Measurements from ENCODE around the gene FAM3A.
A peak's percentile ranks its signal among the peaks of the same experiment; 100 is the strongest.
"Not testable (repeated sequence)": the region's sequence is repeated elsewhere in the genome, so short reads cannot be mapped to it uniquely, and the experiment has no call there.

Gene FAM3A

GRCh38 chrX:154502989-154503388 is 13.0 kb downstream of the FAM3A start:
- DNase-seq (ENCODE audit: low read depth), result no peak

DNA sequence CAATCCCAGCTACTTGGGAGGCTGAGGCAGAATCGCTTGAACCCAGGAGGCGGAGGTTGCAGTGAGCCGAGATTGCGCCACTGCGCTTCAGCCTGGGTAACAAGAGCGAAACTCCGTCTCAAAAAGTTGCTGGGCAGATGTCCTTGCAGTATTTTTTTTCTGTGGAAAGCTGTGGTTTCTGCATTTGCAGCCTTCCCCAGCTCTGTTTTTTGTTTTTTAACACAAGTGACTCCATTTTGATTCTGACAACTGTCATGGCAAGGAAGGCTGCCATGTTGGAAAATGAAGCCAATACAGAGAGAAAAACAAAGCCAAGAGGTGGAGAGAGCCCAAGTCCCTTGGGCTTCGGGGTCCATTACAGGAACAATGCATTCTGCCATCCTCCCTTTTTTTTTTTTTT is 13.9 kb downstream of the FAM3A start:
- DNase-seq (ENCODE audit: low read depth), result no peak

- DNase-seq (ENCODE audit: low read depth), result not testable (repeated sequence)
Measured at GRCh38 chrX:154501423-154501822, 14.6 kb downstream of the FAM3A start.

DNA sequence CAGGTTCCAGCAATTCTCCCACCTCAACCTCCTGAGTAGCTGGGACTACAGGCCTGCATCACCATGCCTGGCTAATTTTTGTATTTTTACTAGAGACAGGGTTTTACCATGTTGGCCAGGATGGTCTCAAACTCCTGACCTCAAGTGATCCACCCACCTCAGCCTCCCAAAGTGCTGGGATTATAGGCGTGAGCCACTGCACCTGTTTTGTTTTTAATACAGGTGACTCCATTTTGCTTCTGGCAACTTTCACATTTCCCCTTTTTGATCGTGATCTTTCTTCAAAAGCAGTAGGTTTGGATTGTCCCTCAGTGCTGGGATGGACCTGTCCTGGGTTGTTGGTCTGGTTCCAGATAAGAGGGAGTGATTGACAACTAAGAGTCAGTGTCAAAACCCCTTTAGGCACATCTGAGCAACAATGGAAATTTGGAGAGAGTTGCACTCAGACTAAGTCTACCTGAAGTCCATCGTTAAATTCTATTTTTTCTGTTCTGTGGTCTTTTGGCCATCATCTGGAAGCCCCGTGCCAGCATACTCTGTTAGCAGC is 19.4 kb downstream of the FAM3A start:
- not testable (repeated sequence) for DNase-seq (ENCODE audit: low read depth)

DNA sequence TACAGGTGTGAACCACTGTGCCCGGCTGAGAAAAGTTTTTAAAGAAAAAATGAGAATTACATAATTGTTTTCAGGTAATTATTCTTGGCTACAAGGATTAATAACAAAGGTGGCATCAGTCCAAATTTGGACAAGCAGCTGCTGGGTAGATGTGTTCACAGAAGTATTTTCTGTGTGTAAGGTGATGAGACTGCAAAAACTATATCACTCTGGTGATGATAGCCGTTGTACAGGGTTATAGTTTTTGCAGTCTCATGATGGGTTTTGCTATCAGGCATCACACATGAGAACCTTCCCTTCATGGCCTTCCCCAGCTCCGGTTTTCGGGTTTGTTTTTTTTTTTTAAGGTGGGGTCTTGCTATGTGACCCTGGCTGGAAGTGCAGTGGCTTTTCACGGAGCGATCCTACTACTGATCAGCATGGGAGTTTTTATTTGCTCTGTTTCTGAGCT is 20.5 kb downstream of the FAM3A start:
- no peak for DNase-seq (ENCODE audit: low read depth)

DNA sequence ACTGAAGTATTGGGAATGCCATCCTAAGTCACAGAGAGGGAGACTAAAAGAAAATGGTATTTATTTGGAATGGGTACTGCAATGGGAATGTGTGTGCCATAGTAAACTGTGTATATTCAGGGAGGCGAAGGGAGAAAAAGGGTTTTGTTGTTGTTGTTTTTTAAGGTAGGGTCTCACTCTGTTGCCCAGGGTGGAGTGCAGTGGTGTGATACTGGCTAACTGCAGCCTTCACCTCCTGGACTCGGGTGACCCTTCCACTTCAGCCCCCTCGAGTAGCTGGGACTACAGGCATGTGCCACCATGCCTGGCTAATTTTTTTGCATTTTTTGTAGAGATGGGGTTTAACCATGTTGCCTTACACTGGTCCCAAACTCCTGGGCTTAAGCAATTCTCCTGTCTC is 21.3 kb downstream of the FAM3A start:
- no peak for DNase-seq (ENCODE audit: low read depth)

GRCh38 chrX:154490414-154491083 is 25.5 kb downstream of the FAM3A start, which contains the start of gene SLC10A3:
Gene SLC10A3, minus strand, starts transcription at chrX:154490629. Its CDS starts 1,689 bp downstream, at chrX:154488940.
- peak; percentile 84 for DNase-seq (ENCODE audit: low read depth)

- no peak for DNase-seq (ENCODE audit: low read depth)
Measured at GRCh38 chrX:154490021-154490413, 26.0 kb downstream of the FAM3A start.

GRCh38 chrX:154489182-154489581 is 26.9 kb downstream of the FAM3A start:
- no peak for DNase-seq (ENCODE audit: low read depth)

- DNase-seq (ENCODE audit: low read depth), result no peak
Measured at GRCh38 chrX:154488336-154489075, 27.5 kb downstream of the FAM3A start.

GRCh38 chrX:154487518-154488290 is 28.3 kb downstream of the FAM3A start:
- no peak for DNase-seq (ENCODE audit: low read depth)

DNA sequence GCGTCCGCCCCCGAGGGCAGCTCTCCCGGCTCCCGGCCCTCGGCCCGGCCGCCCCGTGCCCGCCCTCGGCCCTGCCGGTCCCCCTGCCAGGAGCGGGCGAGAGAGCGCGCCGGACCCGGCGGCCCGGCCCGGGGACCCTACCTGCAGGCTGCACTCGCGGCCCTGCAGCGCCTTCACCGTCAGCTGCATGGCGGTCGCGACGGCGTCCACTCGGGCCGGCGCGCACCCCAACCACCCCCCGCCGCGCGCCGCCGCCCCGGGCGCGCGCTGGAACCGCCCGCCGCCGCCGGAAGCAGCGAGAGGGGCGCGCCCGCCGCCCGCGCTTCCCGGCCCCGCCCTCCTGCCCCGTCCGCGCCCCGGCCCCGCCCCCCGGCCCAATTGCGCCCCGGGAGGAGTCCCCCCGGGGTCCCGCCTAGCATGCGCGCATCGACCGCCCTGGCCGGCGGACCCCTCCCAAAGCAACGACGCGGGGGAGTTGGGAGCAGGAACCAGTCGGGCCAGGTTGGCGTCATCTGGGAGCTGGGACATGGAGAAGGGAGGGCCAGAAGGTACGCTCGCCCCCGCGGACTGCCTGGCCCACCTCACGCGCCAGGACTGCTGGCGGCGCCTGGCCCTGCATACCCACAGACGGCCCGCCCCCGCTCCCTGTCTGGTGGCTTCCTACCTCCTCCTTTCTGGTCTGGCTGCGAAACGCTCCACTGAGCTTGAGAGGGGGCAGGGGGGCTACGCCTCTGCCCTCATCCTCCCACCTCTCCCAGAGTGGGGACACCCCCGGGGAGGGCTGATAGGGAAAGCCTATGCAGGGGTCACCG is 29.4 kb downstream of the FAM3A start, which contains the start of gene UBL4A:
UBL4A (minus strand) TSS at position 220 of the 812 bp plus-strand sequence; CDS start at position 189, 31 bp downstream.
- DNase-seq (ENCODE audit: low read depth), result peak; percentile 33

- no peak for DNase-seq (ENCODE audit: low read depth)
Measured at GRCh38 chrX:154486052-154486395, 30.0 kb downstream of the FAM3A start.

DNA sequence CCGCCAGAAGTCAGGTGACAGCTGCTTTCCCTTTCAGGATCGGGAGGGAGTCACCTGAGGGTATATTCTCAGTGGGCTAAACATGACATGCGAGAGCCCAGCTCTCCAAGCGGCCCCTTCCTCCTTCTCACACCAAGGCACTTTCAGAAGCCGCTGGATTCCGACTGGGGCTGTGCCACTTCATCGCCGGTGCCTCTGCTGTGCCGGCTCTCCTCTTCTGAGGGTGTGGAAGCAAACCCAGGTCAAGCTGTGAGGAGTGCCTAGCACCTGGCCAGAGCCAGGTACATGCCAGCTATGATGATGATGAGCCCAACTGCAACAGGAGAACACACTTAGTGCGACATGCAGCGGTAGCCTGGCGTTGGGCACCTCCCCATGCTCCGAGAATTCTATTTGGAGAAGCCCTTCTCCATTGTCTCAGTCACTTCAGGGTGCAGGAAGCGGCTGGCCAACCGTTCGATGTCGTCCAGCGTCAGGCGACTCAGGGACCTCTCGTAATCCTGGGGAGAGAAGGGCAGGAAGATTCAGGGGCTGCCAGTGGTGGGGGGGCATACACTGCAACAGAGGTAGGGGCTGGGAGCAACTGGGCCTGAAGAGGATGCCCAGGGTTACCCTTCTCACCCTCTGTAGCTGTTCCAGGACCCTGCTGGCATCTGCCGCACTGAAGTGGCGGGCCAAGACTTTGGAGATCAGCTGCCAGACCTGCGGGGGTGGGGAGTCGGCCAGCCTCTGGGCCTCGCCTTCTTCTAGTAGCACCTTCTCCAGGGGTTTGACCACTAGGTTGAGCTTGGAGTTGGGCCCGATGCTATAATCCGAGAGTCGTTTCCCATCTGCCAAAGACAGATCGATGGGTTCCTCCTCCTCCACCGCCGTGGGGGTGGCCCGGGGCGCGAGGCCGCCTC is 30.6 kb downstream of the FAM3A start:
- DNase-seq (ENCODE audit: low read depth), result no peak

- DNase-seq (ENCODE audit: low read depth), result no peak
Measured at GRCh38 chrX:154484255-154485149, 31.5 kb downstream of the FAM3A start.

DNA sequence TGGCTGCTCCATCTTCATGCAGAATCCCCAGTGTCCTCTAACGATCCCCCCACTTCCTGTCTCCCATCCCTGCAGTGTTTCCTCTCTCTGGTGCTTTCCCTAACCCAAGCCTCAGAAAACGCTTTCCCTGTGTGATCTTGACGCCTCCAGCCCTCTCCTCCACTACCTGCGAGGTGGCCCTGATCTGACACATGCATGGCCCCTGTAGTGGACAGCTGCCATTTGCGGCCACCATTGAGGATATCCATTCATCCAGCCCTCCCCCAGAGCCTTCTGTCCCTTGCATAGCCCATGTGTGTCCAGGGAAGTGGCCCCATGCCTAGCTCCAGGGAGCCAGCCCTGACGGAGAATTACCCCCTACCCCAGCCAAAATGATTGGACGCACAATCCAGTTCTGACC is 32.7 kb downstream of the FAM3A start:
- DNase-seq (ENCODE audit: low read depth), result no peak

GRCh38 chrX:154482786-154483185 is 33.2 kb downstream of the FAM3A start:
- no peak for DNase-seq (ENCODE audit: low read depth)

GRCh38 chrX:154481911-154482601 is 34.0 kb downstream of the FAM3A start:
- DNase-seq (ENCODE audit: low read depth), result no peak

GRCh38 chrX:154481195-154481594 is 34.8 kb downstream of the FAM3A start:
- DNase-seq (ENCODE audit: low read depth), result no peak
